Thoracic aorta (tissue), 2 donors: ENCODE measurements around the gene MSH6. TPM values are rescaled to one million over a fixed set of nuclear protein-coding genes. Genes with fewer than 3 reads are reported as not detected.
A peak's percentile ranks its signal among the peaks of the same experiment; 100 is the strongest.

ENCODE experiments used
- ATAC-seq: fragments of 150-250 bp; one replicate; pipeline ENCODE4 v1.8.0; 2017; ENCODE audit warnings: low read depth; ENCODE audit not compliant: insufficient number of reproducible peaks, low FRiP score
- DNase-seq: peaks from one replicate; pipeline ENCODE4 v3.0.0-alpha.2; 2020; ENCODE audit warnings: low spot score
- H3K27ac ChIP-seq, 2 donors: fragments of 200-600 bp; sonication (generic); 1 replicate in 1 of 2; 2 replicates in 1 of 2; pipeline ENCODE4 v1.5.1; 2016; ENCODE audit warnings: mild to moderate bottlenecking in 2 of 2, moderate library complexity in 2 of 2
- H3K27me3 ChIP-seq: fragments of 200-600 bp; sonication (generic); replicated peaks from 2 replicates; pipeline ENCODE4 v1.6.0; 2016; ENCODE audit warnings: mild to moderate bottlenecking; ENCODE audit not compliant: insufficient read depth
- H3K36me3 ChIP-seq: fragments of 200-600 bp; sonication (generic); one replicate; pipeline ENCODE4 v1.5.1; 2016
- H3K4me1 ChIP-seq, 2 donors: fragments of 200-600 bp; sonication (generic); 1 replicate in 1 of 2; 2 replicates in 1 of 2; pipeline versions ENCODE4 v1.5.1 to v1.6.0; 2016; ENCODE audit warnings: low read depth in 2 of 2, mild to moderate bottlenecking in 1 of 2; ENCODE audit not compliant: control insufficient read depth in 1 of 2
- H3K4me3 ChIP-seq: fragments of 200-600 bp; sonication (generic); 2 replicates; pipeline ENCODE4 v1.5.1; 2016; ENCODE audit warnings: mild to moderate bottlenecking
- H3K9me3 ChIP-seq: fragments of 200-600 bp; sonication (generic); 2 replicates; pipeline ENCODE4 v1.5.1; 2016
- CTCF ChIP-seq: fragments of 200-600 bp; sonication (generic); IDR thresholded peaks from one replicate; pipeline ENCODE4 v1.5.1; 2019; ENCODE audit warnings: antibody characterized with exemption
- total RNA-seq, 2 donors: library from RNA; depleted of rRNA; stranded (reverse); fragments of >200 nt; gene quantifications; one replicate each; pipeline versions ENCODE4 v1.1.0 to v1.2.3, GENCODE V29; 2016

Gene MSH6
- total RNA-seq = 10 to 100 TPM; 22.6 to 41.2 TPM

- Histone ChIP-seq H3K27ac (peak within 1 kb of the TSS; percentile 86 to 92), H3K36me3 (no peaks in the 10 kb centered on the region), H3K27me3 (no peaks in the 10 kb centered on the region), H3K4me3 (peak within 1 kb of the TSS; percentile 87), H3K4me1 (peaks cover 8 to 21% of the 10 kb centered on the region in 2 donors), H3K9me3 (no peaks in the 10 kb centered on the region)
- ATAC-seq (peak; percentile 84), DNase-seq (peak; percentile 47)
- no peak for TF ChIP-seq CTCF
Observed at GRCh38 chr2:47782671-47783485, at the start of gene MSH6. Gene MSH6 (plus strand): TSS chr2:47783145. CDS start chr2:47783234, 89 bp downstream.

DNA sequence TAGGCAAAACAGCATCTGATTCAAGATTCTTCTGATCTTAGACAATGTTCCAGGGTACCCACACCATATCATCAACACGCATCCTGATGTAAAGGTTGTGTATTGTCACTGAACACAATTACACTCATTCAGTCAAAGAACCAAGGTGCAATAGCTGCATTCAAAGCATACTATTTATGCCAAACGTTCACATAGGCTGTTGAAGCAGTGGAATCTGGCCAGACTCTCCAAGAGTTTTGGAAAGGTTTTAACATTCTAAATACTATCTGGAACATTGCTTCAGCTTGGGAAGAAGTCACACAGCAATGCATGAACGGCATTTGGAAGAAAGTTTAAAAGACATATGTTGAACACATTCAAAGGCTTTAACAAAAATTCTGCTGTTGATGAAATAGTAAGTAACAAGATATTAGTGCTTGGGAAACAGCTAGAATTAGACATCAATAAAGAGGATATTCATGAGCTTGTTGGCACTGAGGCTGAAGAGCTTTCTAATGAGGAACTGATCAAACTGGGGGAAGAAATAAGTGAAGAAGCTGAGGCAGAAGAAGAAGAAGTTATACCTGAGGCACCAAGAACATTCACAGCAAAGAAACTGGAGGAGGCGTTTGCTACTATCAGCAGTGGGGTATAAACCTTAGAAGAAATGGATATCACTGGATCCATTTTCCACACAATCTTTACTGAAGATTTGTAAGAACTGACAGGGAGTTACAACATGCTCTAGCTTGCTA is 47.6 kb upstream of the MSH6 start:
- H3K27me3 ChIP-seq = no peaks in the 10 kb centered on the region
- H3K27ac ChIP-seq = no peak overlapping the region
- H3K4me3 ChIP-seq = no peak overlapping the region
- ATAC-seq = no peak
- H3K9me3 ChIP-seq = no peaks in the 10 kb centered on the region
- no peaks in the 10 kb centered on the region for H3K4me1 ChIP-seq
- DNase-seq = no peak
- no peaks in the 10 kb centered on the region for H3K36me3 ChIP-seq
- no peak for TF ChIP-seq CTCF

- H3K27ac ChIP-seq = no peak overlapping the region
- H3K9me3 ChIP-seq = no peaks in the 10 kb centered on the region
- H3K4me1 ChIP-seq = no peaks in the 10 kb centered on the region
- H3K27me3 ChIP-seq = no peaks in the 10 kb centered on the region
- H3K36me3 ChIP-seq = no peaks in the 10 kb centered on the region
- no peak overlapping the region for H3K4me3 ChIP-seq
- no peak for TF ChIP-seq CTCF
- no peak for ATAC-seq
- DNase-seq = no peak
Observed at GRCh38 chr2:47735912-47736311, 47.0 kb upstream of the MSH6 start.

DNA sequence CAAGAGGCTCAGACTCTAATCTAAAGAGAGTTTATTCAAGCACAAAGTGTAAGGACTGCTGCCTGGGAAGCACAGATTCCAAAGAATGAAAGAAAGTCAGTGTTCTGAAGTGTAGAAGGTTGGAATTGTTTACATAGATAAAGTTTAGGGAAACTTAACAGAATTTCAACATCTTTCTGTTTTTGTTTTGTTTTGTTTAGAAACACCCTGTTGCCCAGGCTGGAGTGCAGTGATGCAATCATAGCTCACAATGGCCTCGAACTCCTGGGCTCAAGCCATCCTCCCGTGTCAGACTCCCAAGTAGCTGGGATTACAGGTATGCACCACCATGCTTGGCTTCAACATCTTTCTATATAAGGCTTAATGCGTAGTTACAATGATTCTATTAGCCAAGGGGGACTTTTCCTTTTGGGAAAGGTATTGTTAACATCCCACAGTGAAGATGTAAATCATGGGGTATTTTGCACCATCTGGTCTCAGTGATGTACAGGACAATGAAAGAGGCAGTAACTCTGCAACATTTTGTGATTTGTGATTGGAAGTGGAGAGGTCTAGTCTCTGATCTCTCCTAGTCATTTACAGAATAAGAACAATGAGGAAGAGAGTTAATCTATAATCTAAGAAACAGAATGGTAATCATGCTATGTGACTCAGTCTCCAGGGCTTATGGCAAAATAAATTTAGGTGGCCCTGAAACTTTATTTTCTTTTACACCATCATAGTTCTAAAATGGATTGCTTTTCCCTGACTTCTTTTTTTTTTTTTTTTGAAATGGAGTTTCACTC is 45.6 kb upstream of the MSH6 start:
- no peaks in the 10 kb centered on the region for H3K36me3 ChIP-seq
- H3K4me3 ChIP-seq = no peak overlapping the region
- TF ChIP-seq CTCF = no peak
- no peak overlapping the region for H3K27ac ChIP-seq
- DNase-seq = no peak
- H3K4me1 ChIP-seq = no peaks in the 10 kb centered on the region
- H3K9me3 ChIP-seq = no peaks in the 10 kb centered on the region
- H3K27me3 ChIP-seq = no peaks in the 10 kb centered on the region
- no peak for ATAC-seq

GRCh38 chr2:47738331-47738730 is 44.6 kb upstream of the MSH6 start:
- DNase-seq (no peak), ATAC-seq (no peak)
- Histone ChIP-seq H3K4me1 (no peaks in the 10 kb centered on the region), H3K36me3 (no peaks in the 10 kb centered on the region), H3K27me3 (no peaks in the 10 kb centered on the region), H3K27ac (no peak overlapping the region), H3K9me3 (no peaks in the 10 kb centered on the region), H3K4me3 (no peak overlapping the region)
- TF ChIP-seq CTCF = no peak
